OCI-M2 (cell line): ENCODE results near the gene CFAP77.

Experiments used
- DNase-seq: peaks from one replicate; lab custom pipeline; 2025; ENCODE audit not compliant: unreplicated experiment; lab: John Stamatoyannopoulos, UW

Gene CFAP77

GRCh38 chr9:132447902-132448301, 37.9 kb downstream of the CFAP77 start:
- no peak for DNase-seq

GRCh38 chr9:132451276-132451675, 41.3 kb downstream of the CFAP77 start:
- no peak for DNase-seq

- DNase-seq, result no peak
Observed at GRCh38 chr9:132456241-132456640, 46.2 kb downstream of the CFAP77 start.

- no peak for DNase-seq
Observed at GRCh38 chr9:132457504-132458236, 47.7 kb downstream of the CFAP77 start.

- DNase-seq, result no peak
Observed at GRCh38 chr9:132458432-132458831, 48.4 kb downstream of the CFAP77 start.

- DNase-seq, result no peak
Observed at GRCh38 chr9:132459661-132460060, 49.6 kb downstream of the CFAP77 start.

GRCh38 chr9:132460240-132460639, 50.2 kb downstream of the CFAP77 start:
- no peak for DNase-seq

GRCh38 chr9:132461281-132461896, 51.4 kb downstream of the CFAP77 start:
- no peak for DNase-seq

- no peak for DNase-seq
Observed at GRCh38 chr9:132461971-132462370, 52.0 kb downstream of the CFAP77 start.

GRCh38 chr9:132464547-132464946, 54.5 kb downstream of the CFAP77 start:
- no peak for DNase-seq

- DNase-seq, result no peak
Observed at GRCh38 chr9:132465131-132465635, 55.2 kb downstream of the CFAP77 start.

GRCh38 chr9:132472199-132472598, 62.2 kb downstream of the CFAP77 start:
- DNase-seq, result no peak

GRCh38 chr9:132472599-132472998, 62.6 kb downstream of the CFAP77 start:
- no peak for DNase-seq

GRCh38 chr9:132474253-132474652, 64.2 kb downstream of the CFAP77 start:
- DNase-seq, result no peak

GRCh38 chr9:132478353-132479050, 68.5 kb downstream of the CFAP77 start:
- no peak for DNase-seq

- DNase-seq, result no peak
Observed at GRCh38 chr9:132479733-132480132, 69.7 kb downstream of the CFAP77 start.

- DNase-seq, result no peak
Observed at GRCh38 chr9:132481053-132481849, 71.2 kb downstream of the CFAP77 start.

- no peak for DNase-seq
Observed at GRCh38 chr9:132482196-132482813, 72.3 kb downstream of the CFAP77 start.

GRCh38 chr9:132485393-132485792, 75.4 kb downstream of the CFAP77 start:
- DNase-seq, result no peak

GRCh38 chr9:132486706-132487350, 76.8 kb downstream of the CFAP77 start:
- DNase-seq, result no peak
